Natural killer cell (primary cell): ENCODE results near the gene FDPS. TPM values are rescaled to one million over a fixed set of nuclear protein-coding genes. Genes with fewer than 3 reads are reported as not detected.

Source experiments
- ATAC-seq, 3 donors: fragments of 150-1000 bp in 2 of 3; fragments of 200-7000 bp in 1 of 3; cut with Tn5 transposase; 1 replicate in 1 of 3; 2 replicates in 2 of 3; pipeline ENCODE4 v1.10.0; 2021; ENCODE audit warnings: mild to moderate bottlenecking in 2 of 3, moderate library complexity in 2 of 3
- DNase-seq, 2 donors: peaks; one replicate each; pipeline versions ENCODE4 v3.0.0 to v3.0.0-alpha.2; 2013 to 2021; ENCODE audit warnings: mixed read lengths in 1 of 2
- H3K27ac ChIP-seq: one replicate; pipeline ENCODE4 v1.5.1; 2013; ENCODE audit warnings: mild to moderate bottlenecking, low read length
- H3K27me3 ChIP-seq: one replicate; pipeline ENCODE4 v1.6.1; 2013; ENCODE audit warnings: low read length; ENCODE audit not compliant: control insufficient read depth, insufficient read depth
- H3K36me3 ChIP-seq: one replicate; pipeline ENCODE4 v1.6.1; 2013; ENCODE audit warnings: low read length; ENCODE audit not compliant: control insufficient read depth, insufficient read depth
- H3K4me1 ChIP-seq: one replicate; pipeline ENCODE4 v1.6.1; 2013; ENCODE audit warnings: low read length; ENCODE audit not compliant: control insufficient read depth, insufficient read depth
- H3K4me3 ChIP-seq: one replicate; pipeline ENCODE4 v1.5.1; 2013; ENCODE audit warnings: low read length
- H3K9me3 ChIP-seq: one replicate; pipeline ENCODE4 v1.6.1; 2013; ENCODE audit warnings: low read length; ENCODE audit not compliant: control insufficient read depth, insufficient read depth
- H3K27ac Mint-ChIP-seq, 2 donors: one replicate each; pipeline ENCODE4 v1.8.0; 2022; ENCODE audit warnings: mild to moderate bottlenecking in 2 of 2, mixed read lengths in 2 of 2, moderate library complexity in 1 of 2
- H3K27me3 Mint-ChIP-seq, 2 donors: one replicate each; pipeline ENCODE4 v1.8.0; 2022; ENCODE audit warnings: low read depth in 2 of 2, mixed read lengths in 2 of 2
- H3K36me3 Mint-ChIP-seq: one replicate; pipeline ENCODE4 v1.8.0; 2022; ENCODE audit warnings: mixed read lengths
- H3K4me1 Mint-ChIP-seq, 2 donors: one replicate each; pipeline ENCODE4 v1.8.0; 2022; ENCODE audit warnings: mixed read lengths in 2 of 2
- H3K4me3 Mint-ChIP-seq: one replicate; pipeline ENCODE4 v1.8.0; 2022; ENCODE audit warnings: mild to moderate bottlenecking, moderate library complexity, mixed read lengths
- H3K9me3 Mint-ChIP-seq, 2 donors: one replicate each; pipeline ENCODE4 v1.8.0; 2022; ENCODE audit warnings: mixed read lengths in 2 of 2
- CTCF ChIP-seq: fragments of 200-600 bp; IDR thresholded peaks from one replicate; pipeline ENCODE4 v1.8.0; 2022; ENCODE audit warnings: antibody characterized with exemption
- WGBS: methylation state at CpG from one replicate; pipeline ENCODE4 v1.1.7; 2013; ENCODE audit warnings: missing lambda C conversion rate; ENCODE audit not compliant: insufficient coverage; 5-methylcytosine and 5-hydroxymethylcytosine counted together
- intact Hi-C: fragments of 100-400 bp; cut with micrococcal nuclease; formaldehyde crosslinking; loops from one replicate; pipeline ENCODE4 v1.14.2; 2022
- total RNA-seq, 4 donors: library from RNA; stranded (reverse); fragments of 120-200 nt in 1 of 4; gene quantifications; one replicate each; pipeline versions ENCODE4 v1.2.3 to v1.2.4, GENCODE V29; 2013 to 2022

The FDPS gene
- total RNA-seq, 3 donors from 2014 or later (not counting 1 experiment from before 2014, with no cell fraction given): 105 to 110 (median 105) TPM

- Histone ChIP-seq H3K4me1 (peaks cover 30% of the 10 kb centered on the region), H3K27me3 (no peaks in the 10 kb centered on the region), H3K9me3 (no peaks in the 10 kb centered on the region), H3K36me3 (peaks cover 29% of the 10 kb centered on the region), H3K4me3 (peak overlapping the region; percentile 53), H3K27ac (peak overlapping the region; percentile 71)
- H3K4me3 Mint-ChIP-seq: peak overlapping the region; percentile 92
- ATAC-seq (peak; percentile 32 to 44 (median 42)), DNase-seq (no peak)
- H3K4me1 Mint-ChIP-seq: peaks cover 41 to 48% of the 10 kb centered on the region in 2 donors
- intact Hi-C loops: loop anchor here (2.0 kb wide), 1 partner anchor 22 kb away; no protein-coding TSS in a partner anchor
- TF ChIP-seq CTCF: no peak
- peak overlapping the region; percentile 85 to 98 for H3K27ac Mint-ChIP-seq
- H3K9me3 Mint-ChIP-seq: no peaks in the 10 kb centered on the region
- H3K36me3 Mint-ChIP-seq: peaks cover 10% of the 10 kb centered on the region
- H3K27me3 Mint-ChIP-seq: no peaks in the 10 kb centered on the region
- 1% methylated on average over 41 of the region's 44 CpGs for WGBS
Measured at GRCh38 chr1:155272466-155273342, 36.0 kb upstream of the FDPS start.

GRCh38 chr1:155273343-155274245, 35.1 kb upstream of the FDPS start, which contains the start of gene CLK2:
TSS of gene CLK2 (minus strand) at chr1:155273504. CDS start at chr1:155270977, 2,527 bp downstream.
- H3K4me1 ChIP-seq: peaks cover 39% of the 10 kb centered on the region
- DNase-seq (peak; percentile 91 to 96), ATAC-seq (peak; percentile 87 to 96 (median 89))
- peak within 1 kb of the TSS; percentile 92 for H3K4me3 Mint-ChIP-seq
- 19% methylated on average over 60 of the region's 61 CpGs for WGBS
- peaks cover 5% of the 10 kb centered on the region for H3K36me3 Mint-ChIP-seq
- peak within 1 kb of the TSS; percentile 53 for H3K4me3 ChIP-seq
- H3K27me3 Mint-ChIP-seq: no peaks in the 10 kb centered on the region
- no peaks in the 10 kb centered on the region for H3K9me3 Mint-ChIP-seq
- peak within 1 kb of the TSS; percentile 85 to 98 for H3K27ac Mint-ChIP-seq
- TF ChIP-seq CTCF: no peak
- H3K4me1 Mint-ChIP-seq: peaks cover 46 to 48% of the 10 kb centered on the region in 2 donors
- intact Hi-C loops: loop anchor here (2.0 kb wide), 1 partner anchor 23 kb away; no protein-coding TSS in a partner anchor
- H3K9me3 ChIP-seq: no peaks in the 10 kb centered on the region
- H3K27me3 ChIP-seq: no peaks in the 10 kb centered on the region
- H3K27ac ChIP-seq: peak within 1 kb of the TSS; percentile 71
- peaks cover 20% of the 10 kb centered on the region for H3K36me3 ChIP-seq

GRCh38 chr1:155277070-155277901, 31.4 kb upstream of the FDPS start, which contains the start of gene HCN3:
TSS of gene HCN3 (plus strand) at chr1:155277463. CDS start at chr1:155277591, 128 bp downstream.
- Histone ChIP-seq H3K36me3 (no peaks in the 10 kb centered on the region), H3K27ac (peak within 1 kb of the TSS; percentile 47), H3K4me1 (peaks cover 35% of the 10 kb centered on the region), H3K9me3 (no peaks in the 10 kb centered on the region), H3K4me3 (peak within 1 kb of the TSS; percentile 28), H3K27me3 (no peaks in the 10 kb centered on the region)
- H3K4me3 Mint-ChIP-seq: peak within 1 kb of the TSS; percentile 83
- H3K36me3 Mint-ChIP-seq: no peaks in the 10 kb centered on the region
- H3K27me3 Mint-ChIP-seq: no peaks in the 10 kb centered on the region
- ATAC-seq (peak; percentile 47 to 67 (median 56)), DNase-seq (peak; percentile 74 to 96)
- peak; percentile 63 for TF ChIP-seq CTCF
- no peaks in the 10 kb centered on the region for H3K9me3 Mint-ChIP-seq
- intact Hi-C loops: no loop called here
- peaks cover 32 to 46% of the 10 kb centered on the region in 2 donors for H3K4me1 Mint-ChIP-seq
- H3K27ac Mint-ChIP-seq: peak within 1 kb of the TSS in 1 of 2 donors; percentile 71
- 1% methylated on average over 68 of the region's 68 CpGs for WGBS
